NCI-H460 (cell line): ENCODE measurements around the gene UAP1L1. TPM values are rescaled to one million over a fixed set of nuclear protein-coding genes. Genes with fewer than 3 reads are reported as not detected.
"Not testable (repeated sequence)": the region's sequence is repeated elsewhere in the genome, so short reads cannot be mapped to it uniquely, and the experiment has no call there.

Experiments used
- DNase-seq: peaks from one replicate; pipeline ENCODE4 v3.0.0-alpha.2; 2016; ENCODE audit warnings: low read depth; ENCODE audit errors: extremely low read depth
- total RNA-seq: library from RNA; depleted of rRNA; stranded (reverse); fragments of >200 nt; shearing (Covaris generic); gene quantifications from 2 replicates; pipeline ENCODE4 v1.2.3, GENCODE V29; 2014

The UAP1L1 gene
- total RNA-seq, 1 experiment from 2014 or later = 4.0 TPM

DNA sequence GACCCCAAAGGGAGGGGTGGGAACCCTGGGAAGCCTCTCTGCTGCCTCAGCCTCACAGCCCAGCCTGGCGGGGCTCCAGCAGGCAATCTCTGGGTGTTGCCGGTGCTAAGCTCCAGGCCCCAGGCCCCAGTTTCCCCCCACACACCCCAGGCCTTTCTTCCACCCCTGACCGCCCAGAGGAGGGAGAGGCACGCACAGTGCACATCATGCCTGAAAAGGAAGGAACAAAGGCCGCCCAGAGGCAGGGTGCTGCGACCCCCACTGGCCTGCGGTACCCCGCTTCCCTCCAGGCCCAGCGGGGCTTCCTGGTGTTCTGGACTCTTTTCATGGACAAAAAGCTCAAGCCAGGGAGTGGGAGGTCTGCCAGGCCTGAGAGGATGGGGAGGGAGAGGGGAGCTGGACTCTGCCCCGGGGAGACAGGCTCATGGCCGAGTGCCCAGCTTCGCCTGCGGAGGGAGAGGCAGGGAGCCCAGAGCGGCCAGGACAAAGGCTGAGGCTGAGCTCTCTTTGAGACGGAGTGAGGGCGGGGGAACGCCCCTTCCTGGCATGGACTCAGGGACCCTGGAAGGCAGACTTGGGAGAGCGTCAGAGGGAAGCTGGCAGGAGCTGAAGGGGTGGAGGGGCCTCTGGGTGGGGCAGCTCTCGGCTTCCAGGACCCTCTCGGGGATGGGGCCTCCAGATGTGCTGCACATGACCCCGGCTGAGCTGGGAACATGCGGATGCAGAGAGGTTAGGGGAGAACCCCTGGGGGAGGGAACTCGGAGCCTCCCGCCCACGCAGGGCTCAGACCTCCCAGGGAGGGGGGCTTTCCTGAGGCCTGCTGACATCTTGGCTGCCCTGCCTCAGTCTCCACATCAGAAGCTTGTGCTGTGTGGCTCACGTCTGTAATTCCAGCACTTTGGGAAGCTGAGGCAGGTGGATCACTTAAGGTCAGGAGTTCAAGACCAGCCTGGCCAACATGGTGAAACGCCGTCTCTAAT, 21.6 kb upstream of the UAP1L1 start:
- DNase-seq = no peak

DNA sequence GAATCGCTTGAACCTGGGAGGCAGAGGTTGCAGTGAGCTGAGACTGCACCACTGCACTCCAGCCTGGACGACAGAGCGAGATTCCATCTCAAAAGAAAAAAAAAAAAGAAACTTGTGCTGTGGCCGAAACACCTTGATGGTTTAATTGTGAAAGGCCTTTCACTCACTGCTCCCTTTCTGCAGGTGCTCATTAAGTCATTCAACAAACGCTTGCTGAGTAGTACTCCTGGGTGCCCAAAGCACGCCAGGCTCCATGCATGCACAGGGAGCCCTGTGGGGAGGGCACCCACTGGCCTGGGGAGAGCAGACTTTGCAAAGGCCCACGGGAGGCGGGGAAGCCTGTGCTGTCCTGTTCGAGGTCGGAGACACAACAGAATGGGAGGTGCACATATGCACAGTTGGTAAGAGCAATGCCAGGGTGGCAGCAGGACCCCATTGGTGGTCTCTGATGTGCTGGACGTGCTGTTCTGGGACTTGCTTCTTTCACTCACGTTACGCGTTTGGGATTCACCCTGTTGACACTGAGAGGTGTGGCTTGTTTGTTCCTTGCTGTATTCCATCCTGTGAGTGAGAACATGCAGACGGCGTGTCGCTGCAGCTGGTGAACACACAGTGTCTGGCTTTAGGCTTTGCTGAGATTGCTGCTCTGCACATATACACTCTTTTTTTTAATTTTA, 20.4 kb upstream of the UAP1L1 start:
- DNase-seq = no peak

DNA sequence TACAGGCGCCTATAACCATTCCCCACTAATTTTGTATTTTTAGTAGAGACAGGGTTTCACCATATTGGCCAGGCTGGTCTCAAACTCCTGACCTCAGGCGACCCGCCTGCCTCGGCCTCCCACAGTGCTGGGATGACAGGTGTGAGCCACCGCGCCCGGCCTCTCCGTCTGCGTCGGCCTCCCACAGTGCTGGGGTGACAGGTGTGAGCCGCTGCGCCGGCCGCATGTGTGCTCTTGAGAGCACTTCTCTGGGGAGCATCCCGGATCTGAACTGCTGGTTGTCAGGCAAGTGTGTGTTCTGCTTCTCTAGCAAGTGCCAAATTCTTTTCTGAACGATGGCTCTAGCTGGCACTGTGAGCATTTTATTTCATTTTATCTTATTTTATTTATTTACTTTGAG, 19.8 kb upstream of the UAP1L1 start:
- DNase-seq = no peak

DNA sequence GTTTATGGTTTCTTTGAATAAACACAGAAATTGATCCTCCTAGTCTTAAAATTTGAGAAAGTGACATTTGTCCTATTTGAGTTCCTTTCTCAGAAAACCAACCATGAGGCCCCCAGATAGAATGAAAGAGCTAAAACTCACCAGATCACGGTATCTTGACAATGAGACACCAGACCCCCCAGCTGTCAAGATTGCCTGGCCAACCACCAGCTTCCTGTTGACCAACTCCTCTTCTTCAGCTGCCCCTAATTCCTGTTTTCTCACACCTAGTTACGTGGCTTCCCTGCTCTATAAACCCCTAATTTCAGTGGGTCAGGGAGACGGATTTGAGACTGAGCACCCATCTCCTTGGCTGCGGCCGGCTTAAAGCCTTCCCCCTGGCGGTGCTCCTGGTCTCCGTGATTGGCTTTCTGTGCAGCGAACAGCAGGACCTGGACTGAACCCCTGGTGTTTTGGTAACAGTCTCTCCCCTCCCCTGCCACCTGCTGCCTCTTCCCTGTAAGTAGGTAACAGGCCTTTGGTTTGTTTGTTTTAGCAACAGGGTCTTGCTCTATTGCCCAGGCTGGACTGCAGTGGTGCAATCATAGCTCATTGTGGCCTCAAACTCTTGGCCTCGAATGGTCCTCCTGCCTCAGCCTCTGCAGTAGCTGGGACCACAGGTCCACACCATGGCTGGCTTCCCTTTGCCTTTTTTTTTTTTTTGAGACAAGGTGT, 18.6 kb upstream of the UAP1L1 start:
- no peak for DNase-seq

DNA sequence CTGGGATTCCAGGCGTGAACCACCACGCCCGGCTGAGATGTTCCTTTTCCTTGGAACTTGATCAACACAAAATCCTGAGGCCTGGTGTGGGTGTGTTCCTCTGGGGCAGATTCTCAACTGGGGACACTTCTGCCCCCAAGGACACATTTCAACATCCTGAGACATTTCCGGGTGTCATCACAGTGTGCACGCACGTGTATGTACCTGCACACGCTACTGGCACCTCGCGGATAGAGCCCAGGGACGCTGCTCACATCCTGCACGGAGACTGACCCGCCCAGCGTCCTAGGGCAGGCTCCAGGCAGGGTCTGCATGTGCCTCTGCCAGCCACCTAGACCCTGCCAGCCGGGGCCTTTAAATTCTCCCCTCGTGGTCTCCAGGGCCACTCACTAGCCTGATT, 14.9 kb upstream of the UAP1L1 start:
- DNase-seq = no peak

DNA sequence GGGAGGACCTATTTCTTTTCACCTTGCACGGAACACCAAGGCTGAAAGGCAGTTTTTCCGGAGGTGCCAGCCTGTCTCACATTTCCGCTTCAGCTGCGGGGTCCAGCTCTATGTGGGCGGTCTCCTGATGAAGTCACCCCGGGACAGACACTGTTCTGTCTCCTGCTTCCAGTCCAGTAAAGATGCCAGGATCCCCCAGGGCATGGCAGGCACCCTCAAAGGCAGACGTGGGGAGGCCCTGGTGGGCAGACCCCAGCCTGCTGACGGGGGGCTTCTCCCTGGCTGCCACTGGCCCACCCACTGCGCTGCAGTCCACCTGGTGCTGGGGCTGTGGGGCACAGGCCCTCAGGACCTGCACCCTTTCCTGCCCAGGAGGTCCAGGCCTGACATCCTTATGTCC, 14.5 kb upstream of the UAP1L1 start:
- DNase-seq = not testable (repeated sequence)

DNA sequence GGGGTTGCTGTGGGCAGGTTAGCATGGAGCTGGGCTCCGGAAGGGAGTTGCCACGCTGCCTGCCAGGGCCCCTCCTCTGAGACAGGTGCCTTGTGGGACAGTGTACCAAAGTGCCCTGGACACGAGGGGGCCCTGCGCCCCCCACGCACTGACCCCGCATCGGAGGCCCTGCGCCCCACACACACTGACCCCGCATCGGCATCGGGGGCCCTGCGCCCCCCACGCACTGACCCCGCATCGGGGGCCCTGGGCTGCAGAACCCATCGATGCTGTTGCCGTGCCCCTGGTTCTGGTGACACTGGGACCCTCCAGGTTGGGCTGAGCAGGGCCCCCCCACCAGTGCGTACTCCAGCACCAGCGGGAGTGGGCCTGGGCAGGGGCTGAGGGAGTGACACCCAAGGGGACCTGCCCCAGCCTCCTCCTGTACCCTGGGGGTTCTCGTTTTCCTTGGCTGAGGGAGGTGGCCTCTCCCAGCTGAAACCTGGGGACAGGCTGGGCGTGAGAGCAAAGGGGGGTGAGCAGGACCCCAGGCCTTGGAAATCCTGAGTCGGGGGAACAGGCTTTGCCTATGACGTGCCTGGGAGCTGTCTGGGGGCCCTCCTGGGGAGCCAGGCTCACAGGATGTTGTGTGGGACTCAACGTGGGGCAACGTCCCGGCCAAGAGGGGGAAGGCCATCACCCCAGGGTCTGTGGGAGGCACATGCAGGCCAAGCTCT, 13.8 kb upstream of the UAP1L1 start:
- DNase-seq = no peak

DNA sequence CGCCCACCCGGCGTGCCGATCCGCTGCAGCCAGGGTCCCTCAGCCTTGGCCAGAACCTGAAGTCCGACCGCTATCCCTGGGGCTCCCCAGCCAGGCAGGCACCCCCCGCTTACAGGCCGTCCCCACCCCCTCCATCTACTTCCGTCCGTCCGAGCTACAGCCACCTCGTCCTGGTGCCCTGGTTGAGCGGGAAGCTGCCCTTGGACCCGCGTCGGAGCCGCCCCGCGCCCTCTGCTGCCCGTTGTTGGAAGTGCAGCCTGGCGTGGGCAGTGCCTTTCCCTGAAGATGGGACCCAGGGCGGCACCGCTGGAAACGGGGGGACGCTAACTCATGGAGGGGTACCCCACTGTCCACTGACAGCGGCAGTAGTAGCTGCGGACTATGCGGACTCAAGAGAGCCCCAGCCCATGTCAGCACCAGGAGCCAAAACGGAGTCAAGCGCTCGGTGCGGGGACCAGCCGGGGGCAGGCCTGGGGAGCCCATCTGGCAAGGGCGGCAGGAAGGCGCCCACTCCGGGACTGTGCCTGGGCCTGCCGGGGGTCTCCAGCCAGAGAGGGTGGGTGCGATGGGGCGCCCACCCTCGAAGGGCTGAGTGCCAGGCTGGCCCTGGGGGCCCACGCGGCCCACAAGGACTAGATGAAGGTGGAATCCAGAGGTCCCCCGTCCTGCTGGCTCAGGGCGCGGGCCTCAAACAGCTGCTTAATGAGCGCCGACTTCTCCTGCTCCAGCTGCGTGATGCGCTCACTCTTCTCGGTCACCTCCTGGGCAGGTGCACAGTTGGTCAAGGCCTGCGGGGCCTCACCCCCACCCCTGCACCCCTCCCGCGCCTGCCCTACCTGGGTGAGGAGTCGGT, 13.1 kb upstream of the UAP1L1 start:
- peak; percentile 56 for DNase-seq

DNA sequence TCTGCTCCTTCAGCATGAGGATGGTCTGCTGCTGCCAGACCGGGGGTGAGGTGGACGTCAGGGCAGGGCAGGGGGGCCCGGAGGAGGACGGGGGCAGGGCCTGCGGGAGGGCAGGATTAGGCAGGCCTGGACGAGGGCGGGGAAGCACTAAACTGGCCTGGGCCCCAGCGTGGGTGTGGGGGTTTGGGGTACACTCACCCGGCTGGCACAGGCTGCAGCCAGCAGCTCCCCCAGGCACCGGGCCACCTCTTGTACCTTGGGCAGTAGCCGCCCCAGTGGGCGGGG, 12.5 kb upstream of the UAP1L1 start:
- no peak for DNase-seq

DNA sequence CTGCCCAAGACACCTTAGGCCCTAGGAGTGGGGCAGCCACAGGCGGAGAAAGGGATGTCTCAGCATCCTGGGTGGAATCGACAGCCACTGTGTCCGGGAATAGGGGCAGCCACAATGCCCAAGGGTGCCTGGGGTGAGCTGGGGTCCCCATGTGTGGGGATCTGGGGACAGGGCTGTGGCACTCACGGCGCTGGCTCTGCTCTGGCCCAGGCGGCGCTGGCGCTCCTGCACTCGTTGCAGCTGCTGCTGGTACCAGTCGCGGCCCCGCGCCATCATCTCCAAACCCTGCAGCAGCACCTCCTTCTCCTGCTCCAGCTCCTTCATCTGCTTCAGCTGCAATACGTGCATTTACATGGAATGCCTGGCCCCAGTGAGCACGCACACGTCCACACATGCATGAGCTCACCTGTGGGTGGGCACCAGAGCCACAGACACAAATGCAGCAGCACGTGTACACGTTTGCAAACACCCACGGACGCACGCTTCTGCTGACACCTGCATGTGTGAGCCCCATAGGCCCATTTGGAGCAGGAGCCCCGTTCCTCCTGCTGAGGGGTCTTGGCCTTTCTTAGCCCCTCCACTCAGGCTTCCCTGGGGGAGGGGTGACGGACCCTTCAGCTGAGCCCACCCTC, 11.9 kb upstream of the UAP1L1 start:
- no peak for DNase-seq

DNA sequence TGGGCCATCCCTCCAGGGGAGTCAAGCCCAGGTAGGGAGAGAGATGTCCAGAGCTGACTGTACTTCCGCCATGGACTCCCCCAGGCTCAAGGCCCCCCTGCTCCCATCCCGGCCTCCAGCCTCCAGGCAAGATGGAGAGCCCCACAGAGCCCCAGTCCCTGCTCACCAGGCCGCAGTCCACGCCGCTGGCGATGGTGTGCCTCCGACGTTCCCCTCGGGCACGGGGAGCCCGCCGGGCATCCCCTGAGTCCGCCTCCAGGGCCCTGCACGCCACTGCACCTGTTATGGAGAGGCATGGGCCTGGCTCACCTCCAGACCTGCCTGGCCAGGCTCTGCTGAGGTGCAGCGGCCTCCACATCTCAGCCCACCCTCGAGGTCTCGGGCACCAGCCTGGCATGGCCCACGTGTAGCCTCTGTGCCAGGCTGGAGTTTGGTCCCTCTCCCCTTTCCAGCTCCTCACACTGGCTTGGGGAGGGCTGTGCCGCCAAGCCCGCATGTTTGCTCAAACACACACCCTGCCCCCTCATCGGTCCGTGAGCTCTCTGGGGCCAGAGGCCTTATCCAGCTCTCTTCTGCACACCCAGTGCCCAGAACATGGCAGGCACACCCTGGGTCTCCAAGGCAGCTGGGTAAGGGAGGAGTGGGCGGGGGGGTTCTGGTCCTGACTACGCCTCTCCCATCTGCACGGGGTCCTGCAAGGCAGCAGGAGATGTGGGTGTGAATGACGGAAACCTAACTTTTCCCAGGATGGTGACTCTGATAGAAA, 11.0 kb upstream of the UAP1L1 start:
- DNase-seq = no peak

DNA sequence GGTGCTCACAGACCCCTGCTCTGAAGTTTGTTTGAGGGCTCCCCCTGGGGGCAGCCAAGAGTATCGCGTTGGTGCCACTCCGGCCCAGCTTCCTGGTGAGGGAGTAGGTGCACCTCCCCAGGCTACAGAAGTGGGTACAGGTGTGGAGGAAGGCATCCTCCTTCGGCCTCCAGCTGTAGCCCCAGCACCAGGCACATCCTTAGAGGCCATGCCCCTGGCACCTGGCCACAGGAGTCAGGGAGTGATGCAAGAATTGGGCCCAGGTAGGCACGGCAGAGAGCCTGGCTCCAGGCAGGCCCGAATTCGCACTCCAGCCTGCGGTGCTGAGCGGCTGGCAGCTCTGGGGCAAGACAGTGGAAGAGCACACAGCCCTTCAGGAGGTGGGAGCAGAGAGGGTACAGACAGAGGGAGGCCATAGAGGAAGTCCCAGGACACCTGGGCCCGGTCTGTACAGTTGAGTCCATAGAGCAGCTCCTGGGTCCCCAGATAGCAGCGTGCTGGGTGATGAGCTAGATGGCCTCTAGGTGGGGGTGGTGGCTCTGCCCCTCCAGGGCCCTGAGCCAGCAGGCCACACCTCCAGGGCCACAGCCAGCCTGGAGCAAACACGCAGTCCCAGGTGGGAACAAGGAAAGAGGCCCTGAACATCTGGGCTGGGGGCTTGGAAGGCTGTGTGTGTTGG, 9.3 kb upstream of the UAP1L1 start:
- peak; percentile 81 for DNase-seq

DNA sequence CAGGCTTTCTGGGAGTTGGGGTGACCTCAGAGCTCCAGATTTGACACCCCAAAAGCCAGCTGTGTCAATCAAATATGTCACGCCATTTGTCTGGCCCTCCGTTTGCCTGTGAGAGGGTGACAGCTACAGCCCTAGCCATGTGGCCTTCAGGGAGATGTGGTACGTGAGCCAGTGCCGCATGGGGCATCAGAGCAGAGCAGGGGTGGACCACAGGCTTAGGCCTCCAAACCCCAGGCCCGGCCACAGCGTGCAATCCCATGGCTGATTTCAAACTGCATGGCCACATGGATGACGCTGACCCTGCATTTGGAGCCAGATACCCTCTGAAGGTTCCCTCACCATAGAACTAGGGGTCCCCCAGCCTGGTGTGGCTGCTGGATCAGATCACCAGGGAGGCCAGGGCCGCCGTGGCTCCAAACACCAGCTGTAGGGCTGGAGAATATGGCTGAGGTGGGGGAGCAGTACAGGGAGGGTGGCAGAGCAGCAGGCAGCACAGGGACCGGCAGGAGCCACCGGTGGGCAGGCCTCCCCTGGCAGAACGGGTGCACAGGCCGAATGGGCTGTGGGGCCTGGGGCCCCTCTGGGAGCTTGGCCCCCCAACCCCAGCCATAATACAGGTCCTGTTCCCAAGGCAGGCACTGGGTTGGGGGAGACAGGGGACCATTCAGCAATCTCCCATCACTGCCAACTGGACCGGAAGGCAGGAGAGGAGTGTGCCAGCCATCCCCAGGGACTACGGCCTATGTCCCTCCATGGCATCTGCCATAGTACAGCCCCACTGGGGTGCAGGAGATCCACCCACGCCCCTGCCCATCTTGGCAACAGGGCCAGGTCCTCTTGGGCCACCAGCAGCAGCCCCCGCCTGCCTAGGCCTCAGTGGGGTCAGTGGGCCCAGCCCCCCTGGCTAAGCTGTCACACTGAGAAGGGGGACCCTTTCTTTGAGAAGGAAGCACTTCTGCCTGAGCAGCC, 8.5 kb upstream of the UAP1L1 start:
- DNase-seq = no peak

DNA sequence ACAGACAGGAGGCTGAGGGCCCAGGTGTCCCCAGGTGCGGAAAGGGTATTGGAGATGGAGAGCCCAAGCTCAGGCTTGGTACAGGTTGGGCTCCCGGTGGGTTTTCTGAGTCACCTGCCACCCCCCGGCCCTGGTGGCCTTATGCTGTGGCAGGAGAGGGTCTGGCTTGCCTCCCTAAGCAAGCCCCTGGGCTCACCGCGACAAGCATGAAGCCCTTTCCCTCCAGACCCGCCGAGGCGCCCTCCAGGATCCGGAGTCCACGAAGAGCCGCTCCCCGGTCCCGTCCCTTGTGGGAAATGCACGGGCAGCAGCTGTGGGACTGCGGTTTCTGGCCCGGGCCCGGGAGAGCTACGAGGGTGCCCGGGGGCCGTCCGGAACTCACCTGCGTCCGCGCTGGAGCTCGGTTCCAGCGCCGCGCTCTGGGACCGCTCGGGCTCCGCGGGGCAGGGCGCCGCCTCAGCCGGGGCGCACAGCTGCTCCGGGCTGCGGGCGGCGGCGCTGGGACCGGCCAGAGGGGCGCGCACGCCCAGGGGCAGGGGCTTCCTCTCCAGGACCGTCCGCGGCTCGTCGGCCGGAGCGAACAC, 7.7 kb upstream of the UAP1L1 start:
- DNase-seq = no peak

DNA sequence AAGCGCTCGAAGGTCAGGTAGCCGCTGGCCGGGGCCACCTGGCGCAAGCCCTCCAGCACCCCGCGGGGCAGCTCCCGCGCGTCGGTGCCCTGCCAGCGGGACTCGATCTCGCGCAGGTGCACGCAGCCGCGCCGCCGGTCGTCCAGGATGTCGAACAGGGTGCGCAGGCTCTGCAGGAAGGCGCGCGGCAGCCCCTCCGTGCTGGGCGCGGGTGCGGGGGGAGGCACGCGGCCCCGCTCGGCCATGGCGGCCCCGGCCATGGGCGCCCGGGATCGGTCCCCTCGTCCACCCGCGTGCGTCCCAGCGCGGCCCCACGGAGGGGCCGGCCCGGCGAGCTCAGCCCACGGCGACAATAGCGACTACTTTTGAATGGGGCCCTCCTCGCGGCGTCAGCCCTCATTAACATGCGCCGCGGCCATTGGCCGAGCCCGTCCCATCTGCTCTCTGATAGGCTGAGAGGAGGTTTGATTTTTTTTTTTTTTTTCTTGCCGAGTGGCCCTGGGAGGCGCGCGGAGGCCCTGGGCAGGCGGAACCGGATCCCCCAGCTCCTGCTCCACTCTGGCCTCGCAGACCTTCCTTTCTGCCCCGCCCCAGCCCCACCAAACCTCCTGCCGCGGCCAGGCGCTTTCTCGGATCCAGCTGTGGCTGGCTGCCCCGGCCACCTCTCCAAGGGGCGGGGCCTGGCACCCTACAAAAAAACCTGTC, 7.0 kb upstream of the UAP1L1 start, which contains the start of gene SAPCD2:
SAPCD2 (minus strand) TSS at position 357 of the 705 bp plus-strand sequence; CDS start at position 260, 97 bp downstream.
- peak; percentile 88 for DNase-seq

DNA sequence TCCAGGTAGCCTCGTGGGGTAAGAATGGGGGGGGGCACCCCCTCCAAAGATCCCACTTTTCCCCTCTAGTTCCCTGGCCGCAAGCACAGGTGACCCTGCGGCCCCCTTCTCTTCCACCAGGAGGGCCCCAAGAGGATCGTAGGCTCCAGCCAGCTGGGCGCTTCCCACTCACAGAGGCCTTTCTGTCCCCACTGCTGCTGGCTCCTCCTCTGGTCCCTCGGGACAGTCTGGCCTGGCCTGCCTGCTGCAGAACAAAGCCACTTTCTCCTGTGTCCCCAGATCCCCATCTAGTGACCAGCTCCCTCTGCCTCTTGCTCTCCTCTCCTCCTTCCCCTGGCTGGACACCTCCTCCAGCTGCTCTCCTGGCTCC, 6.4 kb upstream of the UAP1L1 start:
- DNase-seq = no peak
